ENCODE results near the gene MPHOSPH6.

DNA sequence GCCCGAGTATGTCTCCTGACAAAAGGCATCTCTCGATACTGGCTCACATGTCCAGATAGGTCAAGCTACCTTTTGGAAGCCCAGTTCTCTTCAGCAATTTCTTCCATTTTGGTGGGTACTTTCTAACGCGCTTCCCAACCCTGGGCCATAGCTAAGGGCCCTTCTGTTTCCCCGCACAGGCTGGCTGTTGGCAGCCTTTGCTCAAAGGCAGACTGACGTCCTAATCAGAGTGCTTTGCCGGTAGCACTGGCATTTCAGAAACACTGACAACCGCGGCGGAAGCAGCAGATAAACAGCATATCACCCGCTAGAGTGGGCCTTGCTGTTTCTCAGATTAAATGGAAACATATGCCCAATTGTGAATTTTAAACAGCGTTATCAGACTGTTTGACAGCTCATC is 49.3 kb upstream of the MPHOSPH6 start:
- TF ChIP-seq, protein P1, sequence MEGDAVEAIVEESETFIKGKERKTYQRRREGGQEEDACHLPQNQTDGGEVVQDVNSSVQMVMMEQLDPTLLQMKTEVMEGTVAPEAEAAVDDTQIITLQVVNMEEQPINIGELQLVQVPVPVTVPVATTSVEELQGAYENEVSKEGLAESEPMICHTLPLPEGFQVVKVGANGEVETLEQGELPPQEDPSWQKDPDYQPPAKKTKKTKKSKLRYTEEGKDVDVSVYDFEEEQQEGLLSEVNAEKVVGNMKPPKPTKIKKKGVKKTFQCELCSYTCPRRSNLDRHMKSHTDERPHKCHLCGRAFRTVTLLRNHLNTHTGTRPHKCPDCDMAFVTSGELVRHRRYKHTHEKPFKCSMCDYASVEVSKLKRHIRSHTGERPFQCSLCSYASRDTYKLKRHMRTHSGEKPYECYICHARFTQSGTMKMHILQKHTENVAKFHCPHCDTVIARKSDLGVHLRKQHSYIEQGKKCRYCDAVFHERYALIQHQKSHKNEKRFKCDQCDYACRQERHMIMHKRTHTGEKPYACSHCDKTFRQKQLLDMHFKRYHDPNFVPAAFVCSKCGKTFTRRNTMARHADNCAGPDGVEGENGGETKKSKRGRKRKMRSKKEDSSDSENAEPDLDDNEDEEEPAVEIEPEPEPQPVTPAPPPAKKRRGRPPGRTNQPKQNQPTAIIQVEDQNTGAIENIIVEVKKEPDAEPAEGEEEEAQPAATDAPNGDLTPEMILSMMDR (conservative IDR thresholded peaks at IDR 0.05; ENCODE audit: low read depth, low read length) = no peak
- no peak for TF ChIP-seq EZH2 (IDR thresholded peaks at IDR 0.05; ENCODE audit: low read length, unreplicated experiment)
- TF ChIP-seq EZH2phosphoT487 (IDR thresholded peaks at IDR 0.05; ENCODE audit: borderline replicate concordance, low read length) = no peak

Measured in PC-3 (cell line).